Activated CD4-positive, alpha-beta T cell treated with anti-CD3 and anti-CD28 coated beads for 36 hours (primary cell): ENCODE data around the gene RASGRF1. TPM values are rescaled to one million over a fixed set of nuclear protein-coding genes. Genes with fewer than 3 reads are reported as not detected.

Experiments
- ATAC-seq: fragments of 200-7000 bp; cut with Tn5 transposase; one replicate; pipeline ENCODE4 v1.10.0; 2021; ENCODE audit warnings: mild to moderate bottlenecking, moderate library complexity
- CTCF ChIA-PET: fragments of 350-600 bp; sonication (Branson Sonifier 250); formaldehyde crosslinking; loops from one replicate; lab custom pipeline; 2021; ENCODE audit warnings: antibody characterized with exemption; lab: Charles Lee
- POLR2A ChIA-PET: fragments of 350-600 bp; sonication (Branson Sonifier 250); formaldehyde crosslinking; loops from one replicate; lab custom pipeline; 2021; ENCODE audit warnings: antibody characterized with exemption, inconsistent platforms; lab: Charles Lee
- DNase-seq: peaks from one replicate; pipeline ENCODE4 v3.0.0-alpha.2; 2020
- H3K27ac Mint-ChIP-seq: one replicate; pipeline ENCODE4 v1.8.0; 2021; ENCODE audit warnings: mixed read lengths
- H3K27me3 Mint-ChIP-seq: one replicate; pipeline ENCODE4 v1.8.0; 2021; ENCODE audit warnings: mixed read lengths
- H3K36me3 Mint-ChIP-seq: one replicate; pipeline ENCODE4 v1.8.0; 2021; ENCODE audit warnings: low read depth, mixed read lengths
- H3K4me1 Mint-ChIP-seq: one replicate; pipeline ENCODE4 v1.8.0; 2021; ENCODE audit warnings: mixed read lengths
- H3K4me3 Mint-ChIP-seq: one replicate; pipeline ENCODE4 v1.8.0; 2021; ENCODE audit warnings: mild to moderate bottlenecking, moderate library complexity, mixed read lengths
- H3K9me3 Mint-ChIP-seq: one replicate; pipeline ENCODE4 v1.8.0; 2021; ENCODE audit warnings: low read depth, mixed read lengths
- intact Hi-C, 2 experiments: fragments of 100-400 bp; cut with DNase I in 1 of 2; cut with micrococcal nuclease in 1 of 2; formaldehyde crosslinking; loops; one replicate each; pipeline versions ENCODE4 v1.14.2 to v1.15.1; 2022 to 2024; cut with DNase I, micrococcal nuclease
- total RNA-seq, 2 experiments: library from RNA; stranded (reverse); gene quantifications; one replicate each; pipeline ENCODE4 v1.2.3, GENCODE V29; 2021

RASGRF1 gene
- total RNA-seq, 2 experiments from 2014 or later, result not detected

DNA sequence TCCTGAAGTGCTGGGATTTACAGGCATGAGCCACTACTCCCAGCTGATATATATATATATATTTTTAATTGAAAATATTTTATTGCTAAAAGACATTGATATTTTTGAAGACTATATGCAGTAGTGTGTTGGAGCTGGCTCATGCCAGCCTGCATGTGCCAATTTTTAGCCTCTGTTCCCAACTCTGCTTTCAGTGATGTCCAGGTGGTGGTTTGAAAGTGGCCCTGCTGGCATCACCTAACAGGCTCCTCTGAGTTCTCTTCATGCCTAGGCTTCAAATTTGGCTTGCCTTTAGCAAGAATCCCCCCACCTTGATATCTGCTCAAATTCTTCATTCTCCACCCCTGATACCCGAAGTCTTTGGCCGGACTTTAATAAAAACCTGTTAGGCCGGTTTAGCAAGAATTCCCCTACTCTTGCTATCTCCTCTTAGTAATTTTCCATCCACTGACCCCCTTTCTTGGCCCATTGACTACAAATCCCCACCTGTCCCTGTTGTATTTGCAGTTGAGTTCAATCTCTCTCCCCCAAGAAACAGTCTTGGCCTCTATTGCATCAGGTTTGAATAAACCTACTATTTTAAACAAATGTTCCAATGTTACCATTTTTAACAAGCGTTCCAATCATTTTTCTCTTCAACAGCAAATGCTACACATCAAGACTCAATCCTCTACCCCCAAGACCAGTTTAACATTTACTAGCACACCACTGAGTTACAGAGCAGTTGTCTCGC, 121.9 kb downstream of the RASGRF1 start:
- DNase-seq, result no peak
- ChIA-PET POLR2A (no interaction called here), CTCF (interaction anchor here (0.8 to 1.5 kb wide), 2 partner anchors 12 to 58 kb away, joined by 4 to 5 read pairs; no protein-coding TSS in a partner anchor)
- Mint-ChIP-seq H3K4me3 (no peak overlapping the region), H3K9me3 (no peaks in the 10 kb centered on the region), H3K36me3 (no peaks in the 10 kb centered on the region), H3K27ac (no peak overlapping the region), H3K27me3 (no peaks in the 10 kb centered on the region), H3K4me1 (no peaks in the 10 kb centered on the region)
- intact Hi-C loops, result no loop called here
- ATAC-seq, result no peak

GRCh38 chr15:78968114-78968513, 122.5 kb downstream of the RASGRF1 start:
- CTCF ChIA-PET, result interaction anchor here (0.8 to 1.5 kb wide), 2 partner anchors 13 to 58 kb away, joined by 4 to 5 read pairs; no protein-coding TSS in a partner anchor
- no peak overlapping the region for H3K4me3 Mint-ChIP-seq

DNA sequence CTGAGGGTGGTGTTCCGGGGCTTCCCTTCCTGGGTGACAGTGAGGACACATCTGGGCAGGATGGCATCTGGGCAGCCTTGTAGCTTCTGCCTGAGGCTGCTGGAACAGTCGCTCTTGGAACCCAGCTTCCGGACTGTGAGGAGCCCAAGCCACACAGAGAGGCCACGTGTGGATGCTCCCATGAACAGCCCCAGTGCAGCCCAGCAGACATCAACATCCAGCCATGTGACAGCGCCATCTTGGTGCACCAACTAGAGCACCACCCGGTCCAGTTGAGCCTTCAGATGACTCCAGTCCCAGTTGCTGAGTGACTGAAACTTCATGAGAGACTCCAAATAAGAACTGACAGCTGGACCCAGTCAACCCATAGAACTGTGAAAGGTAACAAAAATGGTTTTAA, 130.3 kb downstream of the RASGRF1 start:
- no peaks in the 10 kb centered on the region for H3K4me1 Mint-ChIP-seq
- ChIA-PET POLR2A (interaction anchor here (0.6 kb wide), 1 partner anchor 12 kb away, joined by 5 read pairs; no protein-coding TSS in a partner anchor), CTCF (interaction anchor here (0.6 to 1.3 kb wide), 3 partner anchors 52 to 152 kb away, joined by 3 read pairs; no protein-coding TSS in a partner anchor)
- no peaks in the 10 kb centered on the region for H3K9me3 Mint-ChIP-seq
- ATAC-seq (no peak), DNase-seq (no peak)
- intact Hi-C loops, result no loop called here
- H3K4me3 Mint-ChIP-seq, result no peak overlapping the region
- H3K27me3 Mint-ChIP-seq, result no peaks in the 10 kb centered on the region
- no peaks in the 10 kb centered on the region for H3K36me3 Mint-ChIP-seq
- no peak overlapping the region for H3K27ac Mint-ChIP-seq

More at GRCh38 chr15:78968114-78968513, 122.5 kb downstream of the RASGRF1 start:
- Mint-ChIP-seq H3K27ac (no peak overlapping the region), H3K36me3 (no peaks in the 10 kb centered on the region), H3K4me1 (no peaks in the 10 kb centered on the region), H3K27me3 (no peaks in the 10 kb centered on the region), H3K9me3 (no peaks in the 10 kb centered on the region)
- DNase-seq (no peak), ATAC-seq (no peak)
- intact Hi-C loops, result no loop called here
- POLR2A ChIA-PET, result no interaction called here

GRCh38 chr15:78959360-78959759, 131.2 kb downstream of the RASGRF1 start:
- CTCF ChIA-PET, result interaction anchor here (1.3 kb wide), 1 partner anchor 51 kb away, joined by 3 read pairs; no protein-coding TSS in a partner anchor

DNA sequence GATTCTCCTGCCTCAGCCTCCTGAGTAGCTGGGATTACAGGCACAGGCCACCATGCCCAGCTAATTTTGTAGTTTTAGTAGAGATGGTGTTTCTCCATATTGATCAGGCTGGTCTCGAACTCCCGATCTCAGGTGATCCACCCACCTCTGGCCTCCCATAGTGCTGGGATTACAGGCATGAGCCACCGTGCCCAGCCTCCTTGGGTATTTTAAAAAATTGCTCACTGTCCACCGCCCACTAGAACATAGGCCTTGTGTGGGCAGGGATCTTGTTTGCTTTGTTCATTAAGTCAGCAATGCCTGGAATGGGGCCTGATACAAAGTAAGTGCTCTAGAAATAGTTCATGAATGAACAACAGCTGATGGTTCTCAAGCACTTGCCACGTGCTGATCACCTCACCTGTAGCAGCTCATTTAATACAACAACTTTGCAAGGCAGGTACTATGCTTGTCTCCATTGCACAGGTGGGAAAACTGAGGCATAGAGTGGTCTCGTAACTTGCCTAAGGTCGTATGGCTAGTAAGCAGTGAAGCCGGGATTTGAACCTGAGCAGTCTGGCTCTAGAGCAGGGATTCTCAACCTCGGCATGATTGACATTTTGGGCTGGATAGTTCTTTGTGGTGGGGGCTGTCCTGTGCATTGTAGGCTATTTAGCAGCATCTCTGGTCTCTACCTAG, 133.0 kb downstream of the RASGRF1 start:
- DNase-seq, result no peak
- H3K27me3 Mint-ChIP-seq, result no peaks in the 10 kb centered on the region
- ChIA-PET POLR2A (no interaction called here), CTCF (interaction anchor here (1.4 kb wide), 1 partner anchor 48 kb away, joined by 4 read pairs; no protein-coding TSS in a partner anchor)
- intact Hi-C loops, result no loop called here
- no peaks in the 10 kb centered on the region for H3K4me1 Mint-ChIP-seq
- H3K9me3 Mint-ChIP-seq, result no peaks in the 10 kb centered on the region
- H3K36me3 Mint-ChIP-seq, result no peaks in the 10 kb centered on the region
- H3K27ac Mint-ChIP-seq, result no peak overlapping the region
- no peak for ATAC-seq
- no peak overlapping the region for H3K4me3 Mint-ChIP-seq

More at GRCh38 chr15:78959360-78959759, 131.2 kb downstream of the RASGRF1 start:
- Mint-ChIP-seq H3K36me3 (no peaks in the 10 kb centered on the region), H3K4me3 (no peak overlapping the region), H3K9me3 (no peaks in the 10 kb centered on the region), H3K4me1 (no peaks in the 10 kb centered on the region), H3K27me3 (no peaks in the 10 kb centered on the region), H3K27ac (no peak overlapping the region)
- POLR2A ChIA-PET, result no interaction called here
- ATAC-seq (no peak), DNase-seq (no peak)
- intact Hi-C loops, result no loop called here

DNA sequence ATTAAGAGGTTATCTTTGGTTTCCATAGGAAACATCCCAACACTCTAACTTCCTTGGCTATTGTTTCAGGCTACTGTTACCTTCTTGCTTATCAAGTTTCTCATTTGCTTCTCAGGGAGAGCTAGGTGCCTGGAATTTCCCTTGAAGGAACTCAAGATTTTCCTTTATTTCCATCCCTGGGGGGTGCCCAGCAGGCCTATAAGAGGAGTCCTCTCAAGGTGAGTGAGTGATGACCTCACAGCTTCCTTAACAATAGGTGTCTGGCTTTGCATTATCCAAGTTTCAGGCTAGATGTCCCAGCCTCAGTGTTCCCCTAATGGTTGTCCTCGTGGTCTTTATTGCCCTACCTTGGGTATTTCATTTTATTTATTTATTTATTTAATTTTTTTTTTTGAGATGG, 133.6 kb downstream of the RASGRF1 start:
- Mint-ChIP-seq H3K36me3 (no peaks in the 10 kb centered on the region), H3K27me3 (no peaks in the 10 kb centered on the region), H3K27ac (no peak overlapping the region), H3K4me1 (no peaks in the 10 kb centered on the region), H3K4me3 (no peak overlapping the region), H3K9me3 (no peaks in the 10 kb centered on the region)
- ATAC-seq, result no peak
- intact Hi-C loops, result no loop called here
- ChIA-PET CTCF (interaction anchor here (1.4 kb wide), 1 partner anchor 48 kb away, joined by 4 read pairs; no protein-coding TSS in a partner anchor), POLR2A (no interaction called here)
- no peak for DNase-seq

- no peaks in the 10 kb centered on the region for H3K9me3 Mint-ChIP-seq
- ATAC-seq (no peak), DNase-seq (no peak)
Measured at GRCh38 chr15:78955355-78955754, 135.2 kb downstream of the RASGRF1 start.

GRCh38 chr15:78951841-78952238, 138.7 kb downstream of the RASGRF1 start:
- ATAC-seq (no peak), DNase-seq (no peak)
- POLR2A ChIA-PET, result no interaction called here
- Mint-ChIP-seq H3K4me3 (no peak overlapping the region), H3K27ac (no peak overlapping the region), H3K4me1 (peaks cover 7% of the 10 kb centered on the region), H3K36me3 (no peaks in the 10 kb centered on the region), H3K27me3 (no peaks in the 10 kb centered on the region), H3K9me3 (no peaks in the 10 kb centered on the region)
- intact Hi-C loops, result no loop called here
- CTCF ChIA-PET, result no interaction called here

More at GRCh38 chr15:78955355-78955754, 135.2 kb downstream of the RASGRF1 start:
- H3K27ac Mint-ChIP-seq, result no peak overlapping the region
- H3K4me1 Mint-ChIP-seq, result peaks cover 7% of the 10 kb centered on the region
- no peak overlapping the region for H3K4me3 Mint-ChIP-seq
- ChIA-PET CTCF (no interaction called here), POLR2A (no interaction called here)
- intact Hi-C loops, result no loop called here
- H3K36me3 Mint-ChIP-seq, result no peaks in the 10 kb centered on the region
- no peaks in the 10 kb centered on the region for H3K27me3 Mint-ChIP-seq

DNA sequence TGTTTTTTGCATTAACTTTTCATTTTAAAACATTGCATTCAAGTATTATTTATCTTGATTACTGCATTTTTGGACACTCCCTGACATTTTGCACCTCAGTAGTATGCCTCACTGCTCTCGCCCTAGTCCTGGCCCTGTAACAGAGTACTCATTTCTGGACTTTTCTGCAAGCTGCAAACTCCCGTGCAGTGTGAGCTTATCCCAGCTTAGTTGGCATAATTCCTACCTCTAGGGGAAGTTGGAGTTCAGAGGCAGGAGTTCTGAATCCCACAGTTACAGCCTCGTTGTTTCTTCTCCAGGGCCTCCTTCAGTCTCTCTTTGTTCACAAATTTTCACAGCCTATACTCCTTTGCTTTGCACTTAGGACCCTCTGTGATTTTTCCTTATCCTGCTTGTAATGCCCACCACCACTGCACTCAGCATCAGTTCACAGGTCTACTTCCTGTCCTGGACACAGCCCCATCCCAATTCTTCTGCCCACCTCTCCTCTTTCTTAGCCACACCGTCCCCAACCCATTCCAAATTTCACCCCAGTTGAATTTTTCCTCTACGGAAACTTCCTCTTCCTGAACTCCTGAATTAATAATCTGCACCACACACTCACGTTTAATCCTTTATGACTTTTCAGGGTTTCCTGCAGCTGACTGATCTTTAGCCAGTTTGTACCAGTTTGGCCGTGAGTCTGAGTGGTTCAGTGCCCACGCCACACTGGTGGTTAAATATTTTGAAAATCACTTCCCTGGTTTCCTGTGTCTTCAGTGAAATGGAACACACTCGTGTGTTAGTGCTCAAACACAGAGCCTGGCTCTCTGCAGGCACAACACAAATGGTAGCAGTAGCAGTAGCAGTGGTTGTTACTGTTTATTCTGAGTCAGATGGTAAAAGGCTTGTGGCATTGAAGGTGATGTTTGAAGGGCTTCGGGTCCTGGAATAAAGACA, 139.4 kb downstream of the RASGRF1 start:
- DNase-seq (no peak), ATAC-seq (peak; percentile 61)
- Mint-ChIP-seq H3K27me3 (peaks cover 2% of the 10 kb centered on the region), H3K27ac (no peak overlapping the region), H3K4me3 (no peak overlapping the region), H3K9me3 (no peaks in the 10 kb centered on the region), H3K36me3 (no peaks in the 10 kb centered on the region), H3K4me1 (peaks cover 7% of the 10 kb centered on the region)
- POLR2A ChIA-PET, result no interaction called here
- intact Hi-C loops, result no loop called here
- CTCF ChIA-PET, result no interaction called here

DNA sequence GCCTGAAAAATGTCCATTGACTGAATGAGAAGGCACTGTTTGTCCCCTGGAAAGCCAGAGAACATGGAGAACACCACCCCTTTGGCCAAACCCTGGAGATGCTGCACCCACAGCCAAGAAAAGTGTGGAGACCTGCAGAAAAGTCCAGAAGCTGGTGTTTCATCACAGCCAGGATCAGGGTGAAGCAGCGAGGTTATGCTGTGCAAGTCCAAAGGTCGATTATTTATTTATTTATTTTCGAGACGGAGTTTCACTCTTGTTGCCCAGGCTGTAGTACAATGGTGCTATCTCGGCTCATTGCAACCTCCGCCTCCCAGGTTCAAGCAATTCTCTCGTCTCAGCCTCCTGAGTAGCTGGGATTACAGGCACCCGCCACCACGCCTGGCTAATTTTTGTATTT, 140.2 kb downstream of the RASGRF1 start:
- H3K27ac Mint-ChIP-seq, result no peak overlapping the region
- H3K27me3 Mint-ChIP-seq, result peaks cover 4% of the 10 kb centered on the region
- POLR2A ChIA-PET, result no interaction called here
- no peak for ATAC-seq
- no peaks in the 10 kb centered on the region for H3K9me3 Mint-ChIP-seq
- no peak for DNase-seq
- intact Hi-C loops, result no loop called here
- peaks cover 7% of the 10 kb centered on the region for H3K4me1 Mint-ChIP-seq
- CTCF ChIA-PET, result no interaction called here
- no peak overlapping the region for H3K4me3 Mint-ChIP-seq
- H3K36me3 Mint-ChIP-seq, result no peaks in the 10 kb centered on the region

DNA sequence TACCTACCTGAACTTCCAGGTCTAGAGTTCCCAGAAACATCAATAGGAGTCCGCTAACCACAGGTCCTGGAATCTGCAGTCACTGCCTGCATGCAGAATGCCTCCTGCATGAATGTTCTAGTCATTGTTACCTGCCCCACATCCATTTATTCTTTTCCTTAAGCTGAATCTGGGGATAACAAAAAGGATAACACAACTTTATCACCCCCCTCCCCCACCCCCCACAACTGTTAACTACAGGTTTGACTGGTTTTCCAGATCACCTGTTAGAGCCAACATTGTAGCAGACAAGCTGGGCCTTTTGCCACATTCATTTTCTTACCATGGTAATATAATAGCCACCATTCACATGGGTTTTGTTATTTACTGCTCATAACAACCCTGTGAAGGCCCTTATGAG, 141.1 kb downstream of the RASGRF1 start:
- Mint-ChIP-seq H3K4me3 (no peak overlapping the region), H3K27ac (no peak overlapping the region), H3K4me1 (peaks cover 10% of the 10 kb centered on the region), H3K36me3 (no peaks in the 10 kb centered on the region), H3K27me3 (peaks cover 7% of the 10 kb centered on the region), H3K9me3 (no peaks in the 10 kb centered on the region)
- ATAC-seq (no peak), DNase-seq (no peak)
- intact Hi-C loops, result no loop called here
- POLR2A ChIA-PET, result no interaction called here
- CTCF ChIA-PET, result no interaction called here
